Muscle layer of duodenum (tissue), 2 donors: Measurements from ENCODE around the gene OPCML.

Experiments used
- H3K27ac ChIP-seq: one replicate; pipeline ENCODE4 v1.7.0; 2013; ENCODE audit warnings: mild to moderate bottlenecking, low read length
- H3K27me3 ChIP-seq: one replicate; pipeline ENCODE4 v1.7.0; 2013; ENCODE audit warnings: low read depth, mild to moderate bottlenecking, control low read depth, low read length
- H3K36me3 ChIP-seq, 2 donors: one replicate each; pipeline ENCODE4 v1.7.0; 2013; ENCODE audit warnings: low read length in 2 of 2, control low read depth in 1 of 2, mild to moderate bottlenecking in 1 of 2; ENCODE audit not compliant: insufficient read depth in 2 of 2, control insufficient read depth in 1 of 2
- H3K4me1 ChIP-seq, 2 donors: one replicate each; pipeline ENCODE4 v1.7.0; 2013; ENCODE audit warnings: low read length in 2 of 2, mild to moderate bottlenecking in 2 of 2, control low read depth in 1 of 2, moderate library complexity in 1 of 2; ENCODE audit not compliant: insufficient read depth in 2 of 2, control insufficient read depth in 1 of 2
- H3K4me3 ChIP-seq, 2 donors: one replicate each; pipeline ENCODE4 v1.7.0; 2013; ENCODE audit warnings: low read length in 2 of 2, low read depth in 1 of 2, mild to moderate bottlenecking in 1 of 2
- H3K9me3 ChIP-seq, 2 donors: one replicate each; pipeline ENCODE4 v1.7.0; 2013; ENCODE audit warnings: low read length in 2 of 2, control low read depth in 1 of 2, mild to moderate bottlenecking in 1 of 2; ENCODE audit not compliant: control insufficient read depth in 1 of 2
- donor health status: healthy.

Gene OPCML

DNA sequence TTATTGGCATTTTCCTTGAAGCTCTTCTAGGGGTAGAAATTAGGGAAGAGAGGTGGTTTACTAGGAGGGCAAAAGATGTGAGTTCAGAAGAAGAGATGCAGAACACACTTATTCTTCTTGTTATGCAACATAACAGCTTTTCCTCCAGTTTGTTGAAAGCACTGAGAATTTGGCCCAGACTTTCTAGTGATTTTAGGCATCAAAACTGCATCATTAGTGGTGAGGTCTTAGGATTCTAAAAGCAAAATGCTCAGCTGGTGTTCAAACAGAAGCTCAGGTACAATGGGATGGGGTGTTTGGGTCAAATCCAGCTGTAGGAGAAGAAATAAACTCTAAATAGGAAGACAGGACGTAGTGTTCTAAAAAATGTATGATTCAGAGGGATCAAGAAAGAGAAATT, 221.1 kb downstream of the OPCML start:
- Histone ChIP-seq H3K4me1 (no peaks in the 10 kb centered on the region), H3K9me3 (no peaks in the 10 kb centered on the region), H3K36me3 (no peaks in the 10 kb centered on the region), H3K27me3 (no peaks in the 10 kb centered on the region), H3K4me3 (no peak overlapping the region), H3K27ac (no peak overlapping the region)

DNA sequence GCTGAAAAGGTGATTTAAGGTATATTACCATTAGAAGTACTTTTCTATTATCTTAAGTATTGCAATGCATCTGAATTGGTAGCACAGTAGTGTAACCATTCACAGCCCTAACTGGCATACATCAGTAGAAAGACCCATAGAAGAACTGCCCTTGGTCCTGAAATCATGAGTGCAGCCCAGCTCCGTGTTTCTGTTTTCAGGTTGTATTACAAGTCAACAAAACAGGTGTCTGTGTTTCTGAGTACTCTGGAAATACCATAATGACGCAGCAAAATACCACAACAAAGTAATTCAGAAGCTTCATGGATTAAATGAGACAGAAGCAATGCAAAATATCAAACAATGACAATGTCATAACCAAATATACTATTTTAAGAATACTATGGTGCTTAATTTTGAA, 226.3 kb downstream of the OPCML start:
- H3K4me3 ChIP-seq, result no peak overlapping the region
- H3K27me3 ChIP-seq, result no peaks in the 10 kb centered on the region
- no peaks in the 10 kb centered on the region for H3K9me3 ChIP-seq
- no peaks in the 10 kb centered on the region for H3K36me3 ChIP-seq
- no peak overlapping the region for H3K27ac ChIP-seq
- H3K4me1 ChIP-seq, result no peaks in the 10 kb centered on the region

DNA sequence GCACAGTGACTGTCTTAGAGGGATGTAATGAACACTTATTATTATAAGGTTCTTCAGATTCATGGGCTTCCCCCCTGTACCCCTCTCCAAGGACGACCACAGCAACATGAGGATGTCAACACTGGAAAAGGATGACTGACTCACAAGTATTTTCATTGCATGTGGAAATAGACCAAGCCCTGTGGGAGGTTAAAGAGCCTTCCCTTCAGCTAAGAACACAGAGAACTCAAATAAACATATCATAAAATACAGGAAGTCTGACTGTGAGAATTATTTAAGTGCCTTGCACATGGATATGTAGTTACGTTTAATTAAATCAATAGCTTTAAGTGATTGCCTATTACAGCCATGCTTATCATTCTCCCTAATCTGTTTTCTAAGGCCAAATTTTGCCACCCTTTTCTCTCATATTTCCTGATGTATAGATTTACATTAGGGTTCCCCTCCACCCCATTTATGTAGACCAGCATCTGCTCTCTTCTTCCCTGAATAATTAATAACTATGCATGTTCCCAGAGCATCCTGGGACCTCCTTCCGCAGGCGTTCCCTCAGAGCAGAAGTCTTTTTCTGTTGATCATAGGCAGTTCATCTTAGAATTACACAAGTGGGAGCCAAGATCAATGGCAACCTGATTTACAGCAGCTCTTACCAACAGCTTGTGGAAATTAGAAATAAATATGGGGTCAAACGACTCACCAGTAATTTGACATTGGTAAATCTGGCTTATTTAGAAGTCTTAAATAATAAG, 226.9 kb downstream of the OPCML start:
- Histone ChIP-seq H3K27me3 (no peaks in the 10 kb centered on the region), H3K9me3 (peaks cover 0 to 5% of the 10 kb centered on the region in 2 donors), H3K4me1 (no peaks in the 10 kb centered on the region), H3K36me3 (no peaks in the 10 kb centered on the region), H3K27ac (no peak overlapping the region), H3K4me3 (no peak overlapping the region)

DNA sequence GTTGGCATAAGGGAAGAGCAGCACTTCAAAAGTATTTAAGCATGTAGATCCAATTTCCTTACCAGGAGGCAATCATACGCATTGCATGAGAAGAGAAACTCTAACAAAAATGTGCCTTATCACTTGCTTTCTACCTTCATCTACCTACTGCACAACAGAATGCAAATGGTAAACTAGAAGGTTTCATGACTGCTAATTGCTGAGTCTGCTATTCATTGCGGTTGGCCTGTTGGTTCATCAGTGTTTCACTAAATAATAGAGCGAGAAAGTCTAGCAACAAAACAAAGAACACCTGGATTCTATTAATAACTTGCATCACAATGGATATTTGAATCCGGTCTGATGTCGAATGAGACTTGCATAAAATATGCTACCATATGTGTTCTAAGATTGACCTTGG, 229.0 kb downstream of the OPCML start:
- H3K27ac ChIP-seq, result no peak overlapping the region
- H3K36me3 ChIP-seq, result no peaks in the 10 kb centered on the region
- peaks cover 0 to 6% of the 10 kb centered on the region in 2 donors for H3K9me3 ChIP-seq
- no peak overlapping the region for H3K4me3 ChIP-seq
- no peaks in the 10 kb centered on the region for H3K4me1 ChIP-seq
- no peaks in the 10 kb centered on the region for H3K27me3 ChIP-seq

DNA sequence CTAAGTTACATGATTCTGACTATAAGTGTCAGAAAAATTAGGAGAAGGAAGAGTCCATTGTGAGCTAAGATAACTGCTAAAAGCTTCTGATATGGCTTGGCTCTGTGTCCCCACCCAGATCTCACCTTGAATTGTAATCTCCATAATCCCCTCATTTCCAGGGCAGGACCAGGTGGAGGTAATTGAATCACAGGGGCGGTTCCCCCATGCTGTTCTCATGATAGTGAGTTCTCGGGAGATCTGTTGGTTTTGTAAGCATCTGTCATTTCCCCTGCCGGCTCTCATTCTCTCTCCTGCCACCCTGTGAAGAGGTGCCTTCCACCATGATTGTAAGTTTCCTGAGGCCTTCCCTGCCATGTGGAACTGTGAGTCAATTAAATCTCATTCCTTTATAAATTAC, 230.2 kb downstream of the OPCML start:
- no peaks in the 10 kb centered on the region for H3K27me3 ChIP-seq
- no peaks in the 10 kb centered on the region for H3K36me3 ChIP-seq
- no peaks in the 10 kb centered on the region for H3K4me1 ChIP-seq
- peaks cover 0 to 6% of the 10 kb centered on the region in 2 donors for H3K9me3 ChIP-seq
- H3K4me3 ChIP-seq, result no peak overlapping the region
- H3K27ac ChIP-seq, result no peak overlapping the region

DNA sequence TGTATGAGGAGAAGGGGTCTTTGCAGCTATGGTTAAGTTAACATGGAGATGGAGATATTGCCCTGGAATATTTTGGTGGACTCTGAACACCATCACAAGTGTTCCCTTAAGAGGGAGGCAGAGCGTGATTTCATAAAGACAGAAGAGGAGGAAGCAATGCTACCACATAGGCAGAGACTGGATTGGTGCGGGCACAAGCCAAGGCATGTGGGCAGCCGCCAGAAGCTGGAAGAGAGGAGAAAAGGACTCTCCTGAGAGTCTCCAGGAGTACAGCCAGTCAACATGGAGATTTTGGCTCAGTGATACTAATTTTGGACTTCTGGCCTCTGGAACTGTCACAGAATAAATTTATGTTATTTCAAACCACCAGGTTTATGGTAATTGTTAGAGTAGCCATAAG, 231.6 kb downstream of the OPCML start:
- no peaks in the 10 kb centered on the region for H3K36me3 ChIP-seq
- no peaks in the 10 kb centered on the region for H3K4me1 ChIP-seq
- no peaks in the 10 kb centered on the region for H3K27me3 ChIP-seq
- no peak overlapping the region for H3K4me3 ChIP-seq
- no peak overlapping the region for H3K27ac ChIP-seq
- H3K9me3 ChIP-seq, result peaks cover 0 to 6% of the 10 kb centered on the region in 2 donors

GRCh38 chr11:133291780-133292179, 240.5 kb downstream of the OPCML start:
- peaks cover 0 to 6% of the 10 kb centered on the region in 2 donors for H3K4me1 ChIP-seq
- H3K36me3 ChIP-seq, result no peaks in the 10 kb centered on the region
- no peaks in the 10 kb centered on the region for H3K27me3 ChIP-seq
- H3K4me3 ChIP-seq, result no peak overlapping the region
- H3K27ac ChIP-seq, result no peak overlapping the region
- H3K9me3 ChIP-seq, result no peaks in the 10 kb centered on the region

DNA sequence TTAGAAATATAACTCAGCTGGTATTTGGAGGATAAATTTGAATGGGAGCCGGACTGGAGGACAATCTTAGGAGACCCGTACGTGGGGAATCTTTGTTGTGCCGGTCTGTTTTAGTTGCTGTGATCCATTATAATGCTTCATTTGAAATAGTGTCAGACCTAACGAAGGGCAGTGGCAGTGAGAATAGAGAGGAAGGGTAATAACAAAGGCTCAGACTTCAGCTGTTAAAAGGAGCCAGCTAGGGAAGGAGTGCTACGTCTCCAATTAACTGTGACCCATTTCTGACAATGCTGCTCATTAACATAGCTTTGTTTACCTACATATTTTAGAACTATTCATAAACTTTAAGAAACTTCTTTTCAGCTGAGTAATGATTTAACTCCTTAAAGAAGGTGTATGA, 246.9 kb downstream of the OPCML start:
- no peaks in the 10 kb centered on the region for H3K4me1 ChIP-seq
- no peaks in the 10 kb centered on the region for H3K9me3 ChIP-seq
- no peak overlapping the region for H3K27ac ChIP-seq
- no peak overlapping the region for H3K4me3 ChIP-seq
- H3K27me3 ChIP-seq, result no peaks in the 10 kb centered on the region
- H3K36me3 ChIP-seq, result no peaks in the 10 kb centered on the region

- Histone ChIP-seq H3K27ac (no peak overlapping the region), H3K27me3 (no peaks in the 10 kb centered on the region), H3K4me1 (no peaks in the 10 kb centered on the region), H3K4me3 (no peak overlapping the region), H3K9me3 (no peaks in the 10 kb centered on the region), H3K36me3 (no peaks in the 10 kb centered on the region)
Measured at GRCh38 chr11:133284156-133284555, 248.1 kb downstream of the OPCML start.

DNA sequence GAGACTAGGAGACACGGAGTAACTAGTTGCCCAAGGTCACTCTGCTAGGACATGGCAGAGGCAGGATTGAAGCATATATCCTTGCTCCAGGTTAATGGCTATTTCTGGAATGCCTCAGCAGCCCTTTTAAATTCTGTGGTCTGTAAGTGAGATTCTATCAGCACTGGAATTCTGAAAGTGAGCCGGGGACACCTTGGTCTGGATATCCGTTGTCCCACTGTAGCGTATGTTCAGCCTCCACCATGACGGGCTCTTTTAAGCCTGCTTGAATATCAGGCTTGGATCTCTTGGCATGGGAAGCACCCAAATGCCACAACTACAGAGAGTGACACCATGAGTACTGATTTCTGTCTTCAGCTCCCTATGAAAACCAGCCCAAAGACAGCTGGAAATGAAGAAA, 254.4 kb downstream of the OPCML start:
- Histone ChIP-seq H3K4me1 (no peaks in the 10 kb centered on the region), H3K27me3 (no peaks in the 10 kb centered on the region), H3K4me3 (no peak overlapping the region), H3K36me3 (no peaks in the 10 kb centered on the region), H3K9me3 (no peaks in the 10 kb centered on the region), H3K27ac (no peak overlapping the region)

DNA sequence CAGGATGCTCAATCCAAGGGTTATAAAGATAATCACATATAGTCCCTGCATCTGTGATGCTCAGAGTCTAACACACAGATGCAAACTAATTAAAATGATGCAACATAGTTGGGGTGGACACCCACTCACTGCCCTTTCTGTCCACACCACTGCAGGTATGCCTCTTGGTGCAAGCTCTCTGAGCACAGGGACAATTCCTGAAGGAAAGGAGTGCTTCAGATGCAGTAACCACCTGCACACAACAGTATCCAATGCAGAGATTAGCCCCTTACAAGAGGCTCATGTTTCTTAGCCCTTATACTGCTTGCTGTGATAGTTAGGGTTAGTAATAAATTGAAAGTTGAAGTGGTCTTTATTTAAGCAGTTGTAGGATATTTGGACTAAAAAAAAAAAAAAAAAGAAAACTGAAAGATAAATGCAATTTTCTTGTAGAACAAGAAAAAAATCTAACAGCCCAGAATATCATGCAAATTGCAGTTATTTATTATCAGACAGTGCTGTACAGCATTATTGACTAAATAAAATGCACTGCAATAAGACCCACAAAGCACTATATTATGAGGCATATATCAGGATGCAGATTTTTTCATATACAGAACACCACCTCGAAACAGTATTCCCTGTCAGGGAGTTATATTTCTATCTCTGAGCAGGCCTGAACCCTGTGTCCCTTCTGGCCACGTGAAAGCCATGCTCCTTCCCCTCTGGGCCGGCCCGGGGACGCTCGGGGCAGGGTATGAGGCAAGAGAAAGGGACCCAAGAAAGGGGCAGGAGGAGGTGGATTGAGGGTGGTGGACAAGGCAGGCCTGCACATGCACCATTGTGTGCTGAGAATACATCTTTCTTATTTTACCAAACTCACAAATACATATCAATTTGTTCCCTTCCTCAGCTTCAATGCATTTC, 260.2 kb downstream of the OPCML start:
- no peak overlapping the region for H3K27ac ChIP-seq
- no peak overlapping the region for H3K4me3 ChIP-seq
- no peaks in the 10 kb centered on the region for H3K36me3 ChIP-seq
- H3K9me3 ChIP-seq, result no peaks in the 10 kb centered on the region
- no peaks in the 10 kb centered on the region for H3K27me3 ChIP-seq
- H3K4me1 ChIP-seq, result no peaks in the 10 kb centered on the region
